ENCODE results near the gene ACMSD.

- TF ChIP-seq POLR2A (IDR thresholded peaks at IDR 0.05; ENCODE audit: low read depth, low read length): no peak
- TF ChIP-seq POLR2AphosphoS5 (IDR thresholded peaks at IDR 0.05; ENCODE audit: low read depth, low read length): no peak
- no peak for TF ChIP-seq TAF1 (IDR thresholded peaks at IDR 0.05; ENCODE audit: low read depth, low read length)
- no peak for TF ChIP-seq PAX5 (IDR thresholded peaks at IDR 0.05; ENCODE audit: insufficient read depth, low read length, severe bottlenecking)
- TF ChIP-seq POU2F2 (IDR thresholded peaks at IDR 0.05; ENCODE audit: low read depth, low read length): no peak
- TF ChIP-seq SPI1 (IDR thresholded peaks at IDR 0.05; ENCODE audit: low read depth, low read length): no peak
Observed at GRCh38 chr2:134852518-134852917, 14.1 kb downstream of the ACMSD start.

Data from GM12891 (cell line).